GM12873 (cell line): ENCODE data around the gene DAP.

Experiments used
- TF ChIP-seq, protein P1 (sequence below): IDR thresholded peaks from 2 replicates; pipeline ENCODE4 v1.5.1; 2012; ENCODE audit warnings: low read depth, mild to moderate bottlenecking, moderate library complexity, low read length, control low read depth; ENCODE audit not compliant: insufficient read depth; ENCODE audit errors: missing control alignments

Gene DAP

DNA sequence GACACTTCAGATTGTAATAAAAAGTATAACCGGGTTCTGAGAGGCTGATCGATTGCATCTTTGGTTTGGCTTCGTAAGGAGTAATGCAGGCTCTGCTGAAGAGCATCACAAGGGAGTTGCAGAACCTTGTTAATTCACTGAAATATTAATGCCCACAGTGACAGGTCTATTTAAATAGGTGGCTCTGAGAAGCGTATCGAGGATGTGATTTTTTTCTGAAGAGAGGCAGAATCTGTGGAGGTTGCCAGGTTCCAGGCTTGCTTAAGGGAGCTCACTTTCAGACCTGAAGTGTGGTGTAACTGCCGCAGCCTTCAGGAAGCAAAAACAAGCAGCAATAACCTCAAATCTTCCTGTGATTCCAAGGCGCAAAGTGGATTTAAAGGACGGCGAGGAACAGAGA, 116.8 kb downstream of the DAP start:
- TF ChIP-seq, protein P1, sequence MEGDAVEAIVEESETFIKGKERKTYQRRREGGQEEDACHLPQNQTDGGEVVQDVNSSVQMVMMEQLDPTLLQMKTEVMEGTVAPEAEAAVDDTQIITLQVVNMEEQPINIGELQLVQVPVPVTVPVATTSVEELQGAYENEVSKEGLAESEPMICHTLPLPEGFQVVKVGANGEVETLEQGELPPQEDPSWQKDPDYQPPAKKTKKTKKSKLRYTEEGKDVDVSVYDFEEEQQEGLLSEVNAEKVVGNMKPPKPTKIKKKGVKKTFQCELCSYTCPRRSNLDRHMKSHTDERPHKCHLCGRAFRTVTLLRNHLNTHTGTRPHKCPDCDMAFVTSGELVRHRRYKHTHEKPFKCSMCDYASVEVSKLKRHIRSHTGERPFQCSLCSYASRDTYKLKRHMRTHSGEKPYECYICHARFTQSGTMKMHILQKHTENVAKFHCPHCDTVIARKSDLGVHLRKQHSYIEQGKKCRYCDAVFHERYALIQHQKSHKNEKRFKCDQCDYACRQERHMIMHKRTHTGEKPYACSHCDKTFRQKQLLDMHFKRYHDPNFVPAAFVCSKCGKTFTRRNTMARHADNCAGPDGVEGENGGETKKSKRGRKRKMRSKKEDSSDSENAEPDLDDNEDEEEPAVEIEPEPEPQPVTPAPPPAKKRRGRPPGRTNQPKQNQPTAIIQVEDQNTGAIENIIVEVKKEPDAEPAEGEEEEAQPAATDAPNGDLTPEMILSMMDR: no peak

- TF ChIP-seq, protein P1: no peak
Observed at GRCh38 chr5:10642367-10642766, 118.7 kb downstream of the DAP start.

GRCh38 chr5:10639846-10640368, 121.1 kb downstream of the DAP start:
- TF ChIP-seq, protein P1: no peak

- TF ChIP-seq, protein P1: no peak
Observed at GRCh38 chr5:10637944-10638343, 123.1 kb downstream of the DAP start.

DNA sequence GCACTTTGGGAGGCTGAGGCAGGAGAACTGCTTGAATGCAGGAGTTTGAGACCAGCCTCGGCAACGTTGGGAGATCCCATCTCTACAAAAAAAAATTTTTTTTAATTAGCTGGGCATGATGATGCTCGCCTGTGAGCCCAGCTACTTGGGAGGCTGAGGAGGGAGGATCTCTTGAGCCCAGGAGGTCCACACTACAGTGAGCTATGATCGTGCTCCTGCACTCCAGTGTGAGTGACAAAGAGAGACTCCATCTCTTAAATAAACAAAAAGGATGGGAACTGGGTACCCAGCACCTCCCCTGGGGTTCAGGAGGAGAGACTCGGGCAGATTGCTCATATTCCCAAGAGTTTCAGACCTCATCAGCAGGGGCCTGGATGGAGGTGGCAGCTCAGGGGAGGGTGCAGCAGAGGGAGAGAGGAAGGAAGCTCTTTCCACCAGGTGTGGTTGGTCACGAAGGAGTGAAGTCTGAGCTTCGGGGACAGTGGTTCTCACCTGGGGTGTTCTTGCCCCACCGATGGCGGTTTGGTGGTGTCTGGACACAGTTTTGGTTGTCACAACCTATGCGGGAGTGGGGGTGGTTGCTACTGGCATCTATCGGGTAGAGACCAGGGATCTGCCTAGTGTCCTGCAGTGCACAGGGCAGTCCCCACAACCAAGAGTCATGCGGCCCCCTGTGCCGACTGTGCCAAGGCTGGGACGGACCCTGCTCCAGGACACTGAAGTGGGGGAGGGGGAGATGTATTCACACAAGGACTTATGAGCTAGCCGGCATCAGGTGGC, 124.5 kb downstream of the DAP start:
- TF ChIP-seq, protein P1: no peak

GRCh38 chr5:10635867-10636350, 125.1 kb downstream of the DAP start:
- TF ChIP-seq, protein P1: no peak

DNA sequence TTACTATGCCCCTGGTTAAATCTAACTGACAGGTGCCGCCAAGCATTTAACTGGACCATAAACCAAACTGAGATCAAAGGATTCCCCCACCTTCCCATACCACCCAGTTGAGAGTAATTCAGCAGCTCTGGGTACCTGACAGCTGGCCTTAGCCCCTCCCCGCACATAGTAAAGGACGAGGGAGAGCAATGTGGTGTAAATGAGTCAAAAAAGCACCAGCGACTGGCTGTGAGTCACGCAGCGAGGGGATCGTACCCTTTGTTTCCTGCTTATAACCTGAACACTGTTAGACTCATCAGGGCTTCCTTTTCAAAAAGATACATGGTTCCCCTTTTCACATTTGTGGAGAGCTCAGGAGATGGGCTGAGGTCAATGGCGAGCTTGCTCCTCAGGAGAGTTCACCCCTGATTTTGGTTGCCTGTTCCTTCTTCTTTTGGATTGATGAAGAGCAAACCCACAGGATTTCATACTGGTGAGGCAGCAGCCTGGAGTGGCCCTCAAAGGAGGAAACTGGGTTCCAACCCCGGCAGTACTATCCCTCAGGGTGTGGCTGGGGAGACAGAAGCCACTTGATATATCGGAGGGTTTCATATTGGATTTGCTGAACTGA, 125.7 kb downstream of the DAP start:
- TF ChIP-seq, protein P1: no peak
